Measurements from ENCODE around the gene DAZAP1.

Gene DAZAP1

GRCh38 chr19:1426736-1427135 is 19.4 kb downstream of the DAZAP1 start:
- no peak for DNase-seq

GRCh38 chr19:1427221-1427920 is 20.0 kb downstream of the DAZAP1 start:
- DNase-seq, result no peak

- DNase-seq, result no peak
Observed at GRCh38 chr19:1428738-1429391, 21.5 kb downstream of the DAZAP1 start.

GRCh38 chr19:1429750-1430149 is 22.4 kb downstream of the DAZAP1 start:
- DNase-seq, result no peak

- DNase-seq, result no peak
Observed at GRCh38 chr19:1430246-1430645, 22.9 kb downstream of the DAZAP1 start.

GRCh38 chr19:1431759-1432506 is 24.5 kb downstream of the DAZAP1 start:
- no peak for DNase-seq

- DNase-seq, result no peak
Observed at GRCh38 chr19:1432507-1432887, 25.1 kb downstream of the DAZAP1 start.

- DNase-seq, result no peak
Observed at GRCh38 chr19:1433119-1434039, 26.0 kb downstream of the DAZAP1 start.

- no peak for DNase-seq
Observed at GRCh38 chr19:1434040-1434366, 26.6 kb downstream of the DAZAP1 start.

GRCh38 chr19:1434577-1435060 is 27.2 kb downstream of the DAZAP1 start:
- DNase-seq, result no peak

GRCh38 chr19:1435378-1435989 is 28.1 kb downstream of the DAZAP1 start:
- no peak for DNase-seq

- no peak for DNase-seq
Observed at GRCh38 chr19:1437609-1438008, 30.2 kb downstream of the DAZAP1 start.

- peak; percentile 95 to 96 for DNase-seq
Observed at GRCh38 chr19:1438035-1438932, 30.9 kb downstream of the DAZAP1 start, which contains the start of gene RPS15. TSS of gene RPS15 (plus strand) at chr19:1438396. CDS start at chr19:1438426, 30 bp downstream.

- DNase-seq, result no peak
Observed at GRCh38 chr19:1438933-1439354, 31.6 kb downstream of the DAZAP1 start.

- DNase-seq, result peak in 1 of 2 donors; percentile 38
Observed at GRCh38 chr19:1439525-1440417, 32.4 kb downstream of the DAZAP1 start.

- no peak for DNase-seq
Observed at GRCh38 chr19:1440418-1440801, 33.0 kb downstream of the DAZAP1 start.

GRCh38 chr19:1441022-1441426 is 33.6 kb downstream of the DAZAP1 start:
- no peak for DNase-seq

- no peak for DNase-seq
Observed at GRCh38 chr19:1441677-1442438, 34.5 kb downstream of the DAZAP1 start.

Data from CD4-positive, alpha-beta T cell treated with Interleukin-4 for 1 hour (primary cell).